CD4-positive, alpha-beta T cell treated with Interleukin-21 for 1 hour (primary cell): Measurements from ENCODE around the gene CRB2.

Experiments
- DNase-seq: peaks from one replicate; pipeline ENCODE4 v3.0.0-alpha.2; 2020

Gene CRB2

GRCh38 chr9:123355761-123356431 is at the start of gene CRB2:
CRB2 (plus strand) TSS chr9:123356197; CDS start chr9:123356261, 64 bp downstream.
- DNase-seq = no peak

GRCh38 chr9:123309611-123310010 is 46.4 kb upstream of the CRB2 start:
- DNase-seq = no peak

- DNase-seq = no peak
Measured at GRCh38 chr9:123310551-123311249, 45.3 kb upstream of the CRB2 start.

GRCh38 chr9:123311250-123311752 is 44.7 kb upstream of the CRB2 start:
- no peak for DNase-seq

DNA sequence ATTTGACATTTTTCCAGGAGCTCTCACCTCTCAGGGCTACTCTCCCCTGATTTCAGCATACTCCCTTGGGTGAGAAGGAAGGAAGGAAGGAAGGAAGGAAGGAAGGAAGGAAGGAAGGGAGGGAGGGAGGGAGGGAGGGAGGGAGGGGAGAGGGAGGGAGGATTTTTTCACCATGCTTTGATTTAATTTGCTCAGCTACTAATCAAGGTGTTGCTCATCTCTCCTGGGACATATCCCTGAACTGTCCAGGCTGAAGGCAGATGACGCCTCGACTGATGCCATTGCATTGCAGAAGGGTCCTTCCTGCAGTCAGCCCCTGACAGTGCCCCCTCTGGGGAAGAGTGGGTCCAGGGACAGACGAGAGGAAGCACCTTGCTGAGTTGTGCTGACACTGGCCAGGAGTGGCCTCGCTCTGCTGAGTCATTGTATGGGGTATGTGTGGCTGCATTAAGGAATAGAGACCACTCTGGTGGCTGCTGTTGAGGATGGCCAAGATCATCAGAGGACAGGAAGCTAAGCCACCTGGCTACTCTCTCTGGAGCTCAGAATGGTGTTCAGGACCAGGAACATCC is 43.6 kb upstream of the CRB2 start:
- no peak for DNase-seq

DNA sequence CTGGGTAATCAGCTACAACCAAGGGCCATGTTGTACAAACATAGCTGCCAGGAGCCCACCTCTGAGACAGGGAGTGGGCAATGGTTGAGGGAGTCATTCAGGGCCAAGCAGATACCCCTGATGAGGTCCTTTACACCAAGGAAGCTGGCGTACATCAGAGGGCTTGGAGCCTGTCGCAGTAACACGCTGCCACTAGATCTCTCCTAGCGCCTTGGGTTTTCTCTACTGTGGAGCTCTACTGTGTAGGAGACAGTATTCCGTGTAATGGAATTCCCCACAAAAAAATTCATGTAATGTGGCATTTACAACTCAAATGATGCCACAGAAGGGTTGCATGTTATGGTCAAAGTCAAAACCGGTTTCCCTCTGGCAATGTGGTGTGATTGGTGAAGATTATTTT is 41.4 kb upstream of the CRB2 start:
- DNase-seq = no peak

- no peak for DNase-seq
Measured at GRCh38 chr9:123315635-123316034, 40.4 kb upstream of the CRB2 start.

DNA sequence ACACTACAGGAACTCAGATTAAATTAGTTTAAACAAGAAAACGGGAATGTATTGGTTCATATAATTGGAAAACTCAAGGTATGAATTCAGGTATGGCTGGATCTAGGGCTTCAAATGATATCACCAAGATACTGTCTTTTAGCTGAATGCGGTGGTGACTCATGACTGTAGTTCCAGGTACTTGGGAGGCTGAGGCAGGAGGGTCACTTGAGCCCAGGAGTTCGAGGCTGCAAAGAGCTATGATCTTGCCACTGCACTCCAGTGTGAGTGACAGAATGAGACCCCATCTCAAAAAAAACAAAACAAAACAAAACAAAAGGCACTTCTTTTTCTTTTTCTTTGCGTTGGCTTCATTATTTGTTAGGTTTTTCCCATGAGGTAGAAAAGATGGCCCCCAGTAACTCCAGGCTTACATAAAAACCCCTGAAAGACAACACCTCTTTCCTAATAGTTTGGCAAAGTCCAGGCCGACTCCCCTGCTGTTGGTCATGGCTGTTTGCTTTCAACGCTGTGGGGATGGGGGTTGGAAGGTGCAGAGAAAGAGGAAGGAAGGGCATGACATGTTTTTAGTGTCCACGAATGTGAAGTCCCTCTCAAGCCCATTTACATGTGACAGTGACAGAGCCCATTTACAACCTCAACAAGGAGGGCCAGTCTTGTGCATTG is 39.8 kb upstream of the CRB2 start:
- DNase-seq = no peak

GRCh38 chr9:123318202-123318601 is 37.8 kb upstream of the CRB2 start:
- DNase-seq = no peak

DNA sequence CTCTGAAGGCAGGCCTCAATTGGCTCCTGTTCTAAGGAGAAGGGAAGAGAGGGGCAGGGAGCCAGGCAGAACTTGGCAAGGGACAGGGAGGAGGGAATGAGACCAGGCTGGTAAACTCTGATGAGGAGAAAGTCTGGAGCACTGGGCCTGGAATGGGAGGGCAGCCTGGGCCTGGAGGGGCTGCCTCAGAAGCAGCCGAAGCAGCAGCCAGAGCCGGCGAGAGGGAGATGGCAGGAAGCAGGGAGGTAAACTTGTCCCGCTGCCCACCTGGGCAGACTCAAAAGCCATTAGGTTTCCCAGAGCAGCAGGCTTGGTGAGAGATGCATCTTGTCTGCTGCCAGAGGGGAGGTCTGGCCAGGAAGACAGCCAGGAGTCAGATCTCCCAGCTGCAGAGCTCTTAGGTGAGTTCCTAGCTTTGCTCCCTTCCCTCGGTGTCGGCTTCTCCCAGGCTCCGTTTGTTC is 37.0 kb upstream of the CRB2 start:
- DNase-seq = no peak

DNA sequence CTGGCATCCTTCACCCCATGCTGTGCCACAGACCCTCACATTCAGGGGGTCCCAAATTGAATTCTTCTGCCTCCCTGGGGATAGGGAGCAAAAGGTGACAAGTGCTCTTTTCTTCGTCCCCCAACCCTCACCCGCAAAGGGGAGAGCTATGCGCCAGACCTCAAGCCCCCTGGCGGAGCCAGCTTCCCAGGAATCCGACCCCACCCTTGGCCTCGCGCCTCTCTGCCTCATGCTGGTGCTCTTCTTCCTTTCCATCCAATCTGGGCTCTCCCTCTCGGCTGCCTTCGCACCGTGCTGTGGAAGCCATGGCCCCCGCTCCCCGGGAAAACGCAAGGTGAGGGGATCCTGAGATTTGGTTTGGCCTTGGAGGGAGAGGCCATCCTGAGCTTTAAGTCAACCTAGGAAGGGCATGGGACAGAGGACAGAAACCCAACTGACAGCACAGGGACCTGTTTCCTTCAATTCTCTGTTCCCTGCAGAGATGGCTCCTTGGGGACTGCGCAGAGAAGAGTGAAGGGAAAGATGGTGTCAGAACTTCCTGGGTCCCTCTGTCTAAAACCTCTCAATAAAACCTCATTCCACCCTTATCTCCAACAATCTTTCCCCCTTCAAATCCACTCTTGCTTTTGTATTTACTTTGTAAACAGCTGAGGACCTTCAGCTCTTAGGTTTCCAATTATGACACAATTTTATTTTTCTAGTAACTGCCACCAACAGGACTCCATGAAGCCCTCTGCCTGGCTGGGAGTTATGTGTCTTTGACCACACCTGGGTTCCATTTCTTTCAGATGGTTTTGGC is 36.3 kb upstream of the CRB2 start:
- no peak for DNase-seq

- no peak for DNase-seq
Measured at GRCh38 chr9:123320814-123321213, 35.2 kb upstream of the CRB2 start.

GRCh38 chr9:123321616-123322272 is 34.3 kb upstream of the CRB2 start:
- no peak for DNase-seq

DNA sequence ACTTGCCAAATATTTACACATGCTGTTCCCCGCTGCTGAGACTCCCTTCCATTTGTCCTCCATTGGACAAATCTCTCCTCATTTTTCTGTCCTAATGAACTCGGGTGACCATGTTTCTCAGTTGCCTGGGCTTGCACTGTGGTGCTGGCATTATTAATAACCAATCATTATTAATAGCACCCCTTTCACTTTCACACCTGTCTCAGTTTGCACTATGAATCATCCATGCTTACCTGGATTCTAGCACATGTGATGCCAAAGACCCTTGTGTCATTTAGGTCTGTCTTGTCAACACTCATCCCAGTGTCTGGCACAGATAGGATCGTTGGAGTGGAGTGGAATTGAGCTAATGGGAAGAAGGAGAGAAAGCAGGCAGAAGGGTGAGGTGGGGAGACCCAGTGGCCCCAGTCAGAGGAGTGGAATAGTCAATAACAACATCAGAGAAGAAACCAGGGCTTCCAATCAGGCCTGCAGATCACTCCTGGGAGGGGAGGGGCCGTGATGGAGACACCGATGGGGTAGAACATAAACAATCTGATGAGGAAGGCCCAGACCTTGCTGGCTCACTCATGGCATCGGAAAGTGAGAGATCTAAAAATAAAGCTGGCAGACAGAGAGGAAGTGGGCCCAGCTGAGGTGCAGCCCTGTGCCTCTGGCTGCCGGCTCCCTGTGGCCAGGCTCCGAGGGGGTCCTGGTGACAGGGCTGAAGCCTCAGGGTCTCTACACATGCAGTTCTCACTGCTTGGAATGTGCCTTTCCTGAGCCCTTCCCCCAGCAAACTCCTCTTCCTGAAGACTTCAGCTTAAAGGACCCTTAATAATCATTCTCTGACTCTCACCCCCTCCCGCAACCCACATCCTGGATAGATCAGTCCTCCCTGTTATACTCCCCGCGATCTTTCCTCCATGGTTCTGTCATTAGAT is 33.5 kb upstream of the CRB2 start:
- peak; percentile 63 for DNase-seq

- no peak for DNase-seq
Measured at GRCh38 chr9:123323196-123324013, 32.6 kb upstream of the CRB2 start.

- no peak for DNase-seq
Measured at GRCh38 chr9:123324767-123325183, 31.2 kb upstream of the CRB2 start.

- DNase-seq = no peak
Measured at GRCh38 chr9:123326187-123326586, 29.8 kb upstream of the CRB2 start.

- no peak for DNase-seq
Measured at GRCh38 chr9:123326662-123327093, 29.3 kb upstream of the CRB2 start.

DNA sequence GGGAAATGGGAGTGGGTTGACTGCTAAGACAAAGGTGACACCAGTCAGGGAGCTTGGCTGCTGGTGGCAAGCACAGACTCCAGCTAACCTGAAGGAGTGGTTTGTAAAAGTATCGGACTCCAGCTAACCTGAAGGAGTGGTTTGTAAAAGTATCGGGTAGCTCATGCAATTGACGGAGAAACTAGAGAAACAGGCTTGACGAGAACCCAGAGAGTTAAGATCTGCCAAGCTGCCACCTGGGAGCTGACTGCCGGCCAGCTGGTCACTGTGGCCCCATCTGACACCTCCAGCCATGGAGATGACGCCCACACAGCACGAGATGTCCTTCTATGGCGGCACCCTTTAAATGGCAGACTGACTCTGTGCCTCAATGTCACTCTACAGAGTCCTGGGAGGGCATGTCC is 28.3 kb upstream of the CRB2 start:
- no peak for DNase-seq
